Measurements from ENCODE around the gene ROR2.
A peak's percentile ranks its signal among the peaks of the same experiment; 100 is the strongest.

The ROR2 gene

GRCh38 chr9:91582181-91582580, 367.8 kb downstream of the ROR2 start:
- H3K4me3 ChIP-seq (replicated peaks; ENCODE audit: low read depth, low read length): no peak overlapping the region
- TF ChIP-seq, protein P1, sequence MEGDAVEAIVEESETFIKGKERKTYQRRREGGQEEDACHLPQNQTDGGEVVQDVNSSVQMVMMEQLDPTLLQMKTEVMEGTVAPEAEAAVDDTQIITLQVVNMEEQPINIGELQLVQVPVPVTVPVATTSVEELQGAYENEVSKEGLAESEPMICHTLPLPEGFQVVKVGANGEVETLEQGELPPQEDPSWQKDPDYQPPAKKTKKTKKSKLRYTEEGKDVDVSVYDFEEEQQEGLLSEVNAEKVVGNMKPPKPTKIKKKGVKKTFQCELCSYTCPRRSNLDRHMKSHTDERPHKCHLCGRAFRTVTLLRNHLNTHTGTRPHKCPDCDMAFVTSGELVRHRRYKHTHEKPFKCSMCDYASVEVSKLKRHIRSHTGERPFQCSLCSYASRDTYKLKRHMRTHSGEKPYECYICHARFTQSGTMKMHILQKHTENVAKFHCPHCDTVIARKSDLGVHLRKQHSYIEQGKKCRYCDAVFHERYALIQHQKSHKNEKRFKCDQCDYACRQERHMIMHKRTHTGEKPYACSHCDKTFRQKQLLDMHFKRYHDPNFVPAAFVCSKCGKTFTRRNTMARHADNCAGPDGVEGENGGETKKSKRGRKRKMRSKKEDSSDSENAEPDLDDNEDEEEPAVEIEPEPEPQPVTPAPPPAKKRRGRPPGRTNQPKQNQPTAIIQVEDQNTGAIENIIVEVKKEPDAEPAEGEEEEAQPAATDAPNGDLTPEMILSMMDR (IDR thresholded peaks at IDR 0.05; ENCODE audit: low read length, missing control alignments): no peak
- DNase-seq (ENCODE audit: low read depth): no peak

- peak; percentile 40 for DNase-seq (ENCODE audit: low read depth)
- TF ChIP-seq, protein P1 (IDR thresholded peaks at IDR 0.05; ENCODE audit: low read length, missing control alignments): no peak
- no peak overlapping the region for H3K4me3 ChIP-seq (replicated peaks; ENCODE audit: low read depth, low read length)
Observed at GRCh38 chr9:91580136-91580535, 369.9 kb downstream of the ROR2 start.

DNA sequence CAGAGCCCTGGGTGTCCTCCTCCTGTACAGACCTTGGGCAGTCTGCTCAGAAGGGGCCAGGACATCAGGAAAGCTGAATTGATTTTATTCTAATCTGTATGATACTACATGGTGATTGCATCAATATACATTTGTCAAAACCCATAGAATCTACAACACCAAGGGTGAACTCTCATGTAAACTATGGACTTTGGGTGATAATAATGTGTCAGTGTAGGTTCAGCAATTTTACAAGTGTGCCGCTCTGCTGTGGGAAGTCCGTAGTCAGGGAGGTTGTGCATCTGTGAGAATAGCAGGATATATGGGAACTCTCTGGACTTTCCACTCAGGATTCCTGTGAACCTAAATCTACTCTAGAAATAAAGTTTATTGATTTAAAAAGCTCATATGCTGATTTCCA, 371.1 kb downstream of the ROR2 start:
- DNase-seq (ENCODE audit: low read depth): no peak
- no peak overlapping the region for H3K4me3 ChIP-seq (replicated peaks; ENCODE audit: low read depth, low read length)
- TF ChIP-seq, protein P1 (IDR thresholded peaks at IDR 0.05; ENCODE audit: low read length, missing control alignments): no peak

DNA sequence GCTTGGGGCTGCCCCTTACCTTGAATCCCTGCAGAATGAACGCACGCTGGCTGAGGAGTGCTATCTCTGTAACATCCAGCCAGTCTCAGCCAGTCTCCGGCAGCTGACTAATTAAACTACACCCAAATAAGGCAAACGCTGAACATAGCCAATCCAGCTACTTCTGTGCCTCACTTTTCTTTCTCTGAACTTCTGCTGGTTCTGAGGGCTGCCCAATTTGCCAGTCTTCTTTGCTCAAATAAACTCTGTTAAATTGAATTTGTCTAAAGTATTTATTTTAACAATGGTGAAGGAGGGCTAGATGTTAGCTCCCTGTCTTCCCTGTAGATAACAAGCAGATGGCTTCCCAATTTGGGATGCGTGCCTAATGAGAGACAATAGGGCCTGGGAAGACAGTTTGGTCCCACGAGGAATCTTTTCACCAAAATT, 372.4 kb downstream of the ROR2 start:
- no peak overlapping the region for H3K4me3 ChIP-seq (replicated peaks; ENCODE audit: low read depth, low read length)
- TF ChIP-seq, protein P1 (IDR thresholded peaks at IDR 0.05; ENCODE audit: low read length, missing control alignments): no peak
- no peak for DNase-seq (ENCODE audit: low read depth)

- H3K4me3 ChIP-seq (replicated peaks; ENCODE audit: low read depth, low read length): no peak overlapping the region
- TF ChIP-seq, protein P1 (IDR thresholded peaks at IDR 0.05; ENCODE audit: low read length, missing control alignments): no peak
- no peak for DNase-seq (ENCODE audit: low read depth)
Observed at GRCh38 chr9:91572811-91573210, 377.2 kb downstream of the ROR2 start.

DNA sequence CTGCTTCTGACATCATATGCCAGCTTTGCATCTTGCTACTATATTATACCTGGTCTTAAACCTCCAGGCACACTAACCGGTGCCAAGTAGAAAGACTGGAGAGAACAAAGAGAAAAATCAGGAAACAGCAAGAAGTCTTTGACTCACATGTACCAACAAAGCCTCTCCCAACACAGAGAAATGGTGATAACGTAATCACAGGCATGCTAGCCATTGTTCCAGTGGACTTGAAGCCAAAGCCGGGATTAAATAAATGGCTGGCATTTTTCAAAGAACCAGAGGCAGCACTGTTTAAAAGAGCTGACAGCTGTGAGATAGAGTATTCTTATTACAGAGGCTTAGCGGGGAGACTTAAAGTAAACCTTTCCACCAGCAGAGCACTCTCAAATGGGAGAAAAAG, 378.0 kb downstream of the ROR2 start:
- H3K4me3 ChIP-seq (replicated peaks; ENCODE audit: low read depth, low read length): no peak overlapping the region
- peak; percentile 73 for DNase-seq (ENCODE audit: low read depth)
- TF ChIP-seq, protein P1 (IDR thresholded peaks at IDR 0.05; ENCODE audit: low read length, missing control alignments): no peak

DNA sequence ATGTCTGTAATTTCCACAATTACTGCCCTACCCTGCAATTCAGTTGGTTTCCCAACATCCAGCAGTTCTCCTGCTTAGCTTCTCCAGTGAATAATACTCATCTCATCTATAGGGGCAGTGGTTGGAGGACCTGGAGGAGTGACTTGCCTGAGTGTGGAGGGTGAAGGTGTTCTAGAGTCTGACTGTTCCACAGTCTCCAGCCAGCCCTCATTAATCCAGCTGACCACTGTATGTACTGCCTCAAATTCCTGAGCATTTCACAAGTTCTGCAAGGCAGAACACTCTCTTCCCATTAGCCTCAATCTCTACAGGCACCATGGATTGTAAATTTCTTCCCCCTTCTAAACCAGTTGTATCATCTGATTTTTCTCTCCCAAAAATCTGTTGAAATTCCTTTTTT, 379.0 kb downstream of the ROR2 start:
- no peak overlapping the region for H3K4me3 ChIP-seq (replicated peaks; ENCODE audit: low read depth, low read length)
- DNase-seq (ENCODE audit: low read depth): no peak
- TF ChIP-seq, protein P1 (IDR thresholded peaks at IDR 0.05; ENCODE audit: low read length, missing control alignments): no peak

Measured in fibroblast of pulmonary artery (primary cell).